GM23338 (cell line): ENCODE data around the gene BCHE.

Experiments
- CREB1 ChIP-seq: fragments of 250-450 bp; sonication (Bioruptor Pico); IDR thresholded peaks from 2 replicates; pipeline ENCODE4 v1.5.0; 2020; ENCODE audit warnings: low read depth, mild to moderate bottlenecking, moderate library complexity
- CTCF ChIP-seq, 2 experiments: fragments of 200-600 bp in 1 of 2; sonication (generic) in 1 of 2; conservative IDR thresholded peaks; 2 replicates each; pipeline versions ENCODE4 v1.5.1 to v1.6.1; 2016 to 2017; ENCODE audit warnings: antibody characterized with exemption in 2 of 2, low read depth in 2 of 2, mild to moderate bottlenecking in 2 of 2, moderate library complexity in 1 of 2
- EZH2 ChIP-seq: fragments of 200-600 bp; sonication (generic); IDR thresholded peaks from one replicate; pipeline ENCODE4 v1.8.0; 2017; ENCODE audit warnings: antibody characterized with exemption, mild to moderate bottlenecking, low read depth; ENCODE audit not compliant: unreplicated experiment
- EZH2phosphoT487 ChIP-seq: fragments of 200-600 bp; sonication (generic); IDR thresholded peaks from one replicate; pipeline ENCODE4 v1.8.1; 2018; ENCODE audit warnings: antibody characterized with exemption; ENCODE audit not compliant: unreplicated experiment
- JUNB ChIP-seq: IDR thresholded peaks from one replicate; pipeline ENCODE4 v1.6.1; 2016; ENCODE audit warnings: antibody characterized with exemption; ENCODE audit not compliant: unreplicated experiment
- POLR2AphosphoS5 ChIP-seq: IDR thresholded peaks from 2 replicates; pipeline ENCODE4 v1.6.1; 2016; ENCODE audit warnings: antibody characterized with exemption, low read depth
- REST ChIP-seq: IDR thresholded peaks from one replicate; pipeline ENCODE4 v1.6.1; 2018; ENCODE audit warnings: antibody characterized with exemption; ENCODE audit not compliant: unreplicated experiment

DNA sequence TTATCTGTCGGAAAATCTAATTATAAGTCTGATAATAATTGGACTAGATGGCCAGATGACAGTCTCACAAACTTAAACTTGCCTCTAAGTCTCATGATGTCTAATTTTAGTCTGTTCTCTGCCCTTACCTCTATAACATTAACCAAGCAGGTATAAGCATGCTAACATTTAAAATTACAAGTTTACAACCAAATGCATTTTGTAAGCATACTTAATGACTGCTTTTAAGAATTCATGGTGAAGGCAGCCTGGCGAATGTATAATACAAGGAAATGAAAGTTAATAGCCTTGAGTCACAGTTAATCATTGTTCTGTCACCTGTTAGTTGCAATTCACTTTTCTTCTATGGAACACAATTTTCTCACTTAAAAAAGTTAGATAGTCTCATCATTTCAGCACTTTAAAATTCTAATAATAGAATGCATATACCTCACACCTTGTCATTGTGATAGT, 16.5 kb downstream of the BCHE start:
- TF ChIP-seq CTCF (conservative IDR thresholded peaks at IDR 0.05; ENCODE audit: low read depth in 2 of 2) = no peak
- no peak for TF ChIP-seq EZH2phosphoT487
- no peak for TF ChIP-seq POLR2AphosphoS5
- TF ChIP-seq JUNB = no peak
- TF ChIP-seq CREB1 = no peak
- no peak for TF ChIP-seq EZH2
- no peak for TF ChIP-seq REST
